HepG2 (cell line): ENCODE measurements around the gene FOSB. TPM values are rescaled to one million over a fixed set of nuclear protein-coding genes. Genes with fewer than 3 reads are reported as not detected.

ENCODE experiments used
- AFF4 ChIP-seq: sonication (generic); formaldehyde crosslinking; IDR thresholded peaks from 2 replicates; pipeline ENCODE4 v1.4.0; 2020; ENCODE audit warnings: missing genetic modification reagents
- ARNT2 ChIP-seq: sonication (generic); formaldehyde crosslinking; IDR thresholded peaks from 2 replicates; pipeline ENCODE4 v1.8.0; 2022; ENCODE audit warnings: mild to moderate bottlenecking, low read depth, missing genetic modification reagents, moderate library complexity
- ERF ChIP-seq: IDR thresholded peaks from 2 replicates; pipeline ENCODE4 v1.6.1; 2018; ENCODE audit warnings: missing biosample characterization, missing genetic modification reagents
- KDM3A ChIP-seq: IDR thresholded peaks from 2 replicates; pipeline ENCODE4 v1.6.1; 2018; ENCODE audit warnings: low read depth, missing compliant biosample characterization
- MED13 ChIP-seq: sonication (generic); formaldehyde crosslinking; IDR thresholded peaks from 2 replicates; pipeline ENCODE4 v1.5.0; 2020; ENCODE audit warnings: missing genetic modification reagents
- NR2F2 ChIP-seq: IDR thresholded peaks from 2 replicates; pipeline ENCODE4 v1.6.1; 2012; ENCODE audit warnings: low read depth, inconsistent platforms, borderline replicate concordance
- RCOR2 ChIP-seq: IDR thresholded peaks from 2 replicates; pipeline ENCODE4 v1.6.1; 2016; ENCODE audit warnings: missing biosample characterization, missing genetic modification reagents
- SAP130 ChIP-seq: IDR thresholded peaks from 2 replicates; pipeline ENCODE4 v1.6.1; 2016; ENCODE audit warnings: low read depth
- ZNF362 ChIP-seq: sonication (generic); formaldehyde crosslinking; IDR thresholded peaks from 2 replicates; pipeline ENCODE4 v1.4.0; 2020; ENCODE audit warnings: missing genetic modification reagents, mild to moderate bottlenecking, borderline replicate concordance
- ZNF770 ChIP-seq: sonication (generic); formaldehyde crosslinking; IDR thresholded peaks from 2 replicates; pipeline ENCODE4 v1.5.0; 2020; ENCODE audit warnings: mild to moderate bottlenecking, missing genetic modification reagents
- polyA plus RNA-seq, 8 experiments: library from polyadenylated mRNA; depleted of rRNA in 3 of 8; stranded (reverse) in 7 of 8; unstranded in 1 of 8; fragments of >200 nt; fragmentation: Illumina TruSeq in 4 of 8; extraction: Trizol in 4 of 8; gene quantifications; 2 replicates each; pipeline versions ENCODE4 v1.2.1 to v1.2.3, GENCODE V29; 2011 to 2016; ENCODE audit warnings: low read depth in 4 of 8, missing spikeins in 1 of 8, mixed read lengths in 1 of 8; ENCODE audit not compliant: insufficient read depth in 1 of 8
- total RNA-seq, 5 experiments: library from RNA; depleted of rRNA; stranded (reverse); fragments of >200 nt; fragmentation: Illumina TruSeq; extraction: Trizol; gene quantifications; 2 replicates each; pipeline ENCODE4 v1.2.3, GENCODE V29; 2016; ENCODE audit warnings: low read depth in 1 of 5
- TF ChIP-seq, protein P1 (sequence below), 2 experiments: fragments of 450-650 bp in 1 of 2; sonication (generic) in 1 of 2; formaldehyde crosslinking in 1 of 2; IDR thresholded peaks; 2 replicates each; pipeline versions ENCODE4 v1.6.1 to v1.8.0; 2016 to 2022; ENCODE audit warnings: antibody characterized with exemption in 1 of 2, mild to moderate bottlenecking in 1 of 2, missing genetic modification reagents in 1 of 2
- TF ChIP-seq, protein P2 (sequence below): IDR thresholded peaks from 2 replicates; pipeline ENCODE4 v1.6.1; 2018; ENCODE audit warnings: missing genetic modification reagents, mild to moderate bottlenecking, missing compliant biosample characterization

FOSB gene
- total and polyA plus RNA-seq, 2 of the 13 experiments (the other 11 are each of a cell fraction or from before 2014, with no cell fraction given), result 2.8 to 6.0 TPM

- TF ChIP-seq ZNF770, result peak; percentile 88
- 0 out of 2 replicates have a peak, but pooled peaks have one; percentile 28 for TF ChIP-seq RCOR2 (CRISPR knock-in tag)
- no peak for TF ChIP-seq MED13 (CRISPR knock-in tag)
- no peak for TF ChIP-seq KDM3A (CRISPR knock-in tag)
- TF ChIP-seq, protein P1, sequence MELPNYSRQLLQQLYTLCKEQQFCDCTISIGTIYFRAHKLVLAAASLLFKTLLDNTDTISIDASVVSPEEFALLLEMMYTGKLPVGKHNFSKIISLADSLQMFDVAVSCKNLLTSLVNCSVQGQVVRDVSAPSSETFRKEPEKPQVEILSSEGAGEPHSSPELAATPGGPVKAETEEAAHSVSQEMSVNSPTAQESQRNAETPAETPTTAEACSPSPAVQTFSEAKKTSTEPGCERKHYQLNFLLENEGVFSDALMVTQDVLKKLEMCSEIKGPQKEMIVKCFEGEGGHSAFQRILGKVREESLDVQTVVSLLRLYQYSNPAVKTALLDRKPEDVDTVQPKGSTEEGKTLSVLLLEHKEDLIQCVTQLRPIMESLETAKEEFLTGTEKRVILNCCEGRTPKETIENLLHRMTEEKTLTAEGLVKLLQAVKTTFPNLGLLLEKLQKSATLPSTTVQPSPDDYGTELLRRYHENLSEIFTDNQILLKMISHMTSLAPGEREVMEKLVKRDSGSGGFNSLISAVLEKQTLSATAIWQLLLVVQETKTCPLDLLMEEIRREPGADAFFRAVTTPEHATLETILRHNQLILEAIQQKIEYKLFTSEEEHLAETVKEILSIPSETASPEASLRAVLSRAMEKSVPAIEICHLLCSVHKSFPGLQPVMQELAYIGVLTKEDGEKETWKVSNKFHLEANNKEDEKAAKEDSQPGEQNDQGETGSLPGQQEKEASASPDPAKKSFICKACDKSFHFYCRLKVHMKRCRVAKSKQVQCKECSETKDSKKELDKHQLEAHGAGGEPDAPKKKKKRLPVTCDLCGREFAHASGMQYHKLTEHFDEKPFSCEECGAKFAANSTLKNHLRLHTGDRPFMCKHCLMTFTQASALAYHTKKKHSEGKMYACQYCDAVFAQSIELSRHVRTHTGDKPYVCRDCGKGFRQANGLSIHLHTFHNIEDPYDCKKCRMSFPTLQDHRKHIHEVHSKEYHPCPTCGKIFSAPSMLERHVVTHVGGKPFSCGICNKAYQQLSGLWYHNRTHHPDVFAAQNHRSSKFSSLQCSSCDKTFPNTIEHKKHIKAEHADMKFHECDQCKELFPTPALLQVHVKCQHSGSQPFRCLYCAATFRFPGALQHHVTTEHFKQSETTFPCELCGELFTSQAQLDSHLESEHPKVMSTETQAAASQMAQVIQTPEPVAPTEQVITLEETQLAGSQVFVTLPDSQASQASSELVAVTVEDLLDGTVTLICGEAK (IDR thresholded peaks at IDR 0.05), result no peak
- TF ChIP-seq, protein P1 (CRISPR knock-in tag; IDR thresholded peaks at IDR 0.05), result no peak; the same call in 1 of the 2 replicates
- no peak for TF ChIP-seq ERF
- TF ChIP-seq, protein P2, sequence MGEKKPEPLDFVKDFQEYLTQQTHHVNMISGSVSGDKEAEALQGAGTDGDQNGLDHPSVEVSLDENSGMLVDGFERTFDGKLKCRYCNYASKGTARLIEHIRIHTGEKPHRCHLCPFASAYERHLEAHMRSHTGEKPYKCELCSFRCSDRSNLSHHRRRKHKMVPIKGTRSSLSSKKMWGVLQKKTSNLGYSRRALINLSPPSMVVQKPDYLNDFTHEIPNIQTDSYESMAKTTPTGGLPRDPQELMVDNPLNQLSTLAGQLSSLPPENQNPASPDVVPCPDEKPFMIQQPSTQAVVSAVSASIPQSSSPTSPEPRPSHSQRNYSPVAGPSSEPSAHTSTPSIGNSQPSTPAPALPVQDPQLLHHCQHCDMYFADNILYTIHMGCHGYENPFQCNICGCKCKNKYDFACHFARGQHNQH, result no peak
- no peak for TF ChIP-seq AFF4 (CRISPR knock-in tag)
- TF ChIP-seq ZNF362, result peak; percentile 80; the same call in 1 of the 2 replicates
- no peak for TF ChIP-seq ARNT2 (CRISPR knock-in tag)
- no peak for TF ChIP-seq SAP130
- no peak for TF ChIP-seq NR2F2
Observed at GRCh38 chr19:45518469-45518826, 50.7 kb downstream of the FOSB start (continued).
